Activated naive CD8-positive, alpha-beta T cell (primary cell): ENCODE measurements around the gene PBX4.

Experiments
- H3K27ac Mint-ChIP-seq: one replicate; pipeline ENCODE4 v1.8.0; 2021; ENCODE audit warnings: mixed read lengths
- H3K27me3 Mint-ChIP-seq: one replicate; pipeline ENCODE4 v1.8.0; 2021; ENCODE audit warnings: mixed read lengths
- H3K36me3 Mint-ChIP-seq: one replicate; pipeline ENCODE4 v1.8.0; 2021; ENCODE audit warnings: mixed read lengths
- H3K4me1 Mint-ChIP-seq: one replicate; pipeline ENCODE4 v1.8.0; 2021; ENCODE audit warnings: low read depth, mixed read lengths
- H3K4me3 Mint-ChIP-seq: one replicate; pipeline ENCODE4 v1.8.0; 2021; ENCODE audit warnings: mild to moderate bottlenecking, mixed read lengths
- H3K9me3 Mint-ChIP-seq: one replicate; pipeline ENCODE4 v1.8.0; 2021; ENCODE audit warnings: low read depth, mixed read lengths

The PBX4 gene

GRCh38 chr19:19636573-19637185, 18.2 kb upstream of the PBX4 start:
- H3K27ac Mint-ChIP-seq = no peak overlapping the region
- no peak overlapping the region for H3K4me3 Mint-ChIP-seq
- H3K27me3 Mint-ChIP-seq = no peaks in the 10 kb centered on the region
- H3K36me3 Mint-ChIP-seq = peaks cover 4% of the 10 kb centered on the region
- peaks cover 11% of the 10 kb centered on the region for H3K4me1 Mint-ChIP-seq
- H3K9me3 Mint-ChIP-seq = no peaks in the 10 kb centered on the region

GRCh38 chr19:19635313-19635702, 16.8 kb upstream of the PBX4 start:
- Mint-ChIP-seq H3K27ac (peak overlapping the region; percentile 41), H3K36me3 (peaks cover 4% of the 10 kb centered on the region), H3K4me3 (no peak overlapping the region), H3K27me3 (no peaks in the 10 kb centered on the region), H3K9me3 (no peaks in the 10 kb centered on the region), H3K4me1 (peaks cover 11% of the 10 kb centered on the region)

- no peak overlapping the region for H3K4me3 Mint-ChIP-seq
- peak overlapping the region; percentile 54 for H3K27ac Mint-ChIP-seq
- H3K4me1 Mint-ChIP-seq = peaks cover 9% of the 10 kb centered on the region
- no peaks in the 10 kb centered on the region for H3K27me3 Mint-ChIP-seq
- H3K36me3 Mint-ChIP-seq = peaks cover 4% of the 10 kb centered on the region
- H3K9me3 Mint-ChIP-seq = no peaks in the 10 kb centered on the region
These were observed 16.2 kb upstream of the PBX4 start for GRCh38 chr19:19634516-19635312.

GRCh38 chr19:19633711-19634515, 15.4 kb upstream of the PBX4 start:
- H3K4me1 Mint-ChIP-seq = peaks cover 10% of the 10 kb centered on the region
- H3K9me3 Mint-ChIP-seq = no peaks in the 10 kb centered on the region
- H3K27ac Mint-ChIP-seq = peak overlapping the region; percentile 54
- H3K27me3 Mint-ChIP-seq = no peaks in the 10 kb centered on the region
- H3K36me3 Mint-ChIP-seq = peaks cover 4% of the 10 kb centered on the region
- no peak overlapping the region for H3K4me3 Mint-ChIP-seq

GRCh38 chr19:19632661-19633060, 14.2 kb upstream of the PBX4 start:
- Mint-ChIP-seq H3K4me3 (no peak overlapping the region), H3K9me3 (no peaks in the 10 kb centered on the region), H3K27me3 (no peaks in the 10 kb centered on the region), H3K27ac (peak overlapping the region; percentile 51), H3K36me3 (peaks cover 4% of the 10 kb centered on the region), H3K4me1 (peaks cover 13% of the 10 kb centered on the region)

GRCh38 chr19:19631346-19631745, 12.9 kb upstream of the PBX4 start:
- H3K4me1 Mint-ChIP-seq = peaks cover 26% of the 10 kb centered on the region
- H3K36me3 Mint-ChIP-seq = peaks cover 4% of the 10 kb centered on the region
- no peak overlapping the region for H3K4me3 Mint-ChIP-seq
- H3K9me3 Mint-ChIP-seq = no peaks in the 10 kb centered on the region
- H3K27me3 Mint-ChIP-seq = no peaks in the 10 kb centered on the region
- H3K27ac Mint-ChIP-seq = no peak overlapping the region

- Mint-ChIP-seq H3K27ac (peak overlapping the region; percentile 46), H3K36me3 (peaks cover 4% of the 10 kb centered on the region), H3K27me3 (no peaks in the 10 kb centered on the region), H3K9me3 (no peaks in the 10 kb centered on the region), H3K4me1 (peaks cover 31% of the 10 kb centered on the region), H3K4me3 (no peak overlapping the region)
These were observed 11.9 kb upstream of the PBX4 start for GRCh38 chr19:19630426-19630825.

- no peaks in the 10 kb centered on the region for H3K9me3 Mint-ChIP-seq
- H3K36me3 Mint-ChIP-seq = peaks cover 4% of the 10 kb centered on the region
- peaks cover 31% of the 10 kb centered on the region for H3K4me1 Mint-ChIP-seq
- peak overlapping the region; percentile 46 for H3K27ac Mint-ChIP-seq
- no peaks in the 10 kb centered on the region for H3K27me3 Mint-ChIP-seq
- H3K4me3 Mint-ChIP-seq = no peak overlapping the region
These were observed 11.6 kb upstream of the PBX4 start for GRCh38 chr19:19630062-19630414.

- peak overlapping the region; percentile 88 for H3K27ac Mint-ChIP-seq
- H3K36me3 Mint-ChIP-seq = peaks cover 4% of the 10 kb centered on the region
- peak overlapping the region; percentile 81 for H3K4me3 Mint-ChIP-seq
- peaks cover 31% of the 10 kb centered on the region for H3K4me1 Mint-ChIP-seq
- no peaks in the 10 kb centered on the region for H3K27me3 Mint-ChIP-seq
- no peaks in the 10 kb centered on the region for H3K9me3 Mint-ChIP-seq
These were observed 10.1 kb upstream of the PBX4 start for GRCh38 chr19:19628501-19629134.

- Mint-ChIP-seq H3K36me3 (no peaks in the 10 kb centered on the region), H3K4me1 (peaks cover 28% of the 10 kb centered on the region), H3K4me3 (peak within 1 kb of the TSS; percentile 97), H3K9me3 (no peaks in the 10 kb centered on the region), H3K27me3 (no peaks in the 10 kb centered on the region), H3K27ac (peak within 1 kb of the TSS; percentile 97)
These were observed 9.4 kb upstream of the PBX4 start, which contains the start of gene LPAR2 for GRCh38 chr19:19627621-19628500. TSS of gene LPAR2 (minus strand) at chr19:19628220. CDS start at chr19:19627275, 945 bp downstream.

- Mint-ChIP-seq H3K27me3 (no peaks in the 10 kb centered on the region), H3K4me1 (peaks cover 29% of the 10 kb centered on the region), H3K36me3 (no peaks in the 10 kb centered on the region), H3K9me3 (no peaks in the 10 kb centered on the region), H3K4me3 (peak overlapping the region; percentile 97), H3K27ac (peak overlapping the region; percentile 97)
These were observed 8.3 kb upstream of the PBX4 start for GRCh38 chr19:19626516-19627472.

- H3K36me3 Mint-ChIP-seq = no peaks in the 10 kb centered on the region
- H3K9me3 Mint-ChIP-seq = no peaks in the 10 kb centered on the region
- H3K4me1 Mint-ChIP-seq = peaks cover 32% of the 10 kb centered on the region
- H3K4me3 Mint-ChIP-seq = no peak overlapping the region
- H3K27me3 Mint-ChIP-seq = no peaks in the 10 kb centered on the region
- peak overlapping the region; percentile 16 for H3K27ac Mint-ChIP-seq
These were observed 5.6 kb upstream of the PBX4 start for GRCh38 chr19:19624032-19624570.

- Mint-ChIP-seq H3K9me3 (no peaks in the 10 kb centered on the region), H3K4me1 (peaks cover 34% of the 10 kb centered on the region), H3K27ac (peak overlapping the region; percentile 16), H3K4me3 (no peak overlapping the region), H3K36me3 (no peaks in the 10 kb centered on the region), H3K27me3 (no peaks in the 10 kb centered on the region)
These were observed 4.9 kb upstream of the PBX4 start for GRCh38 chr19:19623383-19623782.
